Femur (tissue), 1 donor: Measurements from ENCODE around the gene KRT12.
A peak's percentile ranks its signal among the peaks of the same experiment; 100 is the strongest.
"Not testable (repeated sequence)": the region's sequence is repeated elsewhere in the genome, so short reads cannot be mapped to it uniquely, and the experiment has no call there.

Source experiments
- DNase-seq: peaks from one replicate; pipeline ENCODE4 v3.0.0-alpha.2; 2017

Gene KRT12

DNA sequence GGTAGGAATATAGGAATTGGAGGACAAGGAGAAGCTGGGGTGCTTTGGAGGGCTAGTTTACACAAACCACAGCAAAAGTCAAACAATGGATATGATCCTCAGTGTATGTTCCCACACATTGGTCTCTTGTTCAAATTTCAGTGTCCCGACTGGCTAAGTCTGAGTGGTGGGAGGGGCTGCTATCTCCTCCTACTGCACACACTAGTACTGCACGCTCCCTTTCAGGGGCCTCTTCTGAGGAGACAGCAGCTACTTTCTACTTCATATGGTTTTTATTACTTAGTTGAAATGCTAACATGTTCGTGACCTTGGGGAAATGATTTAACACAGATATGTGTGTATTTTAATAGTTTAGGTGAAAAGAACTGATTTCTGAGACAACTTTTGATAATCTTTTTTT lies 25.8 kb downstream of the KRT12 start:
- DNase-seq: no peak

DNA sequence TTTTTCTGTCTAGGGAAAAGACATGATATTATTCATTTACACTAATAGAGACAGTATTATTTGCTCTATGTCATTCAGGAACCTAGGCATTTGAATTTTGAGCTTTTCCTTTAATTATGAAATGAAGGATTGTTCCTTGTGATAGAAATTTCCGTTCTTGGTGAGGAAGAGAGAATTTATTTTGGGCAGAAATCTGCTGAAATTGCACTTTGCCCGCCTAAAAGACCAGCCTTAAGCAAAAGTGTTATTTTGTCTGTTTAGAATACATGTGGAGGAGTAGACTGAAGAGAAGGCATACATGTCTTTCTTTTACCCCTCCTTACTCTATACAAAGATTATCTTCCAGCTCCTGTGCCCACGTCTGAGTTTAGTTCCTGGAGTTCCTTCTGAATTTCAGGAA lies 27.8 kb downstream of the KRT12 start:
- DNase-seq: no peak

DNA sequence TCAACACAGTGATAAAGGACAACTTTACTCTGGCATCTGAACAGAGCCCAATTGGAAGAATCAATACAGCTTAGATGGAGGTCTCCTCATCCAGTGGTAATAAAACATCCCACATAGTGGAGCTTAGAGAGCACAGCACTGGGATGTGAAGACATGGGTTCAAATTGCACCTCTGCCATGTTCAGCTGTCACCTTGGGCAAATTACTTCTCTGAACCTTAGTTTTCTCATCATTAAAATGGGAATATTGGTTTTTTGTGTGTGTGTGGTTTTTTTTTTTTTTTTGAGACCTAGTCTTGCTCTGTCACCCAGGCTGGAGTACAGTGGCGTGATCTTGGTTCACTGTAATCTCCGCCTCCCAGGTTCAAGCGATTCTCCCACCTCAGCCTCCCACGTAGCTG lies 31.0 kb downstream of the KRT12 start:
- DNase-seq: no peak

DNA sequence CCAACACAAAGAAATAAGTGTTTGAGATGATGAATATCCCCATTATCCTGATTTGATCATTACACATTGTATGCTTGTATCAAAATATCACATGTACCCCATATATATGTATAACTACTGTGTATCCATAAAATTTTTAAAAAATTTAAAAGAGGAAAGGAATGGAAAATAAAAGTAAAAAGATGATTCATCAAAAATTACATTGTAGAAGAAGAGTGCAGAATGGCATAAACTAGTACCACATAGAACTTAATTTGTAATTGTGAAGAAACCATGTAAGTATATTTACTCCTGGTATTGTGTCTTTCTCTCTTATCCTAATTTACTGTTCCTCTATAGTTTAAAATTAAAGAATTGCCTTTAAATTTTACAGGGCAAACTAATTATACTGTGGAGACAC lies 33.1 kb downstream of the KRT12 start:
- no peak for DNase-seq

DNA sequence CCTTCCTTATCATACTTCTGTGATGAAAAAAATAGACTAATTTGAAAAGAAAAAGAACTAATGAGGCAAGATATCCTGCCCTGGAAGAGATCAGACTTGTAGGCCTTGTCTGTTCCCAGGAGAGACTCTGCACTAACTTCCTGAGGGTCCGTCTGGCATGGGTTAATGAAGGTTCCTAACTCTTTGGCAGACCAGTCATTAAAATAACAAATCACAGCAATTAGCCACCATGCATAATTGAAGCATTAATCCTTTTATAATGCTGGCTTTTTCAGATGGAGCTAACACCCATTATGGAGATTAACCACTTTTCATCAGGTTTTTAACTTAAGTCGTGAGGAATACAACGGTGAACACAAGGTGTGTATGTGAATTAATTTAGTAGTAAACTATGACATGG lies 34.2 kb downstream of the KRT12 start:
- DNase-seq: no peak

DNA sequence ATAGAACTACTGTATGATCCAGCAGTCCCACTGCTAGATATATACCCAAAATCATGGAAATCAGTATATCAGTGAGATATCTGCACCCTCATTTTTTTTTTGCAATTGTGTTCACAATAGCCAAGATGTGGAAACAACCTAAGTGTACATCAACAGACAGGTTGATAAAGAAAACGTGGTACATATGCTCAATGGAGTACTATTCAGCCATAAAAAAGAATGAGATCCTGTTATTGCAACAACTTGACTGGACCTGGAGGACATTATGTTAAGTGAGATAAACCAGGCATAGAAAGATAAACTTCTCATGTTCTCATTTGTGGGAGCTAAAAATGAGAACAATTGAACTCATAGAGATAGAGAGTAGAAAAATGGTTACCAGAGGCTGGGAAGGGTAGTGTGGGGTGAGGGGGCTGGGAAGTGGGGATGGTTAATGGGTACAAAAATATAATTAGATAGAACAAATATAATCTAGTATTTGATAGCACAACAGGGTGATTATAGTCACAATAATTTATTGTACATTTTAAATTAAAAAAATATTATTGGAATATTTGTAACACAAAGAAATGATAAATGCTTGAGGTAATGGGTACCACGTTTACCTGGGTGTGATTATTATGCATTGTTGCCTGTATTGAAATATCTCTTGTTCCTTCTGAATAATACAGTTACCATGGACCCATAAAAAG lies 36.8 kb downstream of the KRT12 start:
- DNase-seq: no peak

DNA sequence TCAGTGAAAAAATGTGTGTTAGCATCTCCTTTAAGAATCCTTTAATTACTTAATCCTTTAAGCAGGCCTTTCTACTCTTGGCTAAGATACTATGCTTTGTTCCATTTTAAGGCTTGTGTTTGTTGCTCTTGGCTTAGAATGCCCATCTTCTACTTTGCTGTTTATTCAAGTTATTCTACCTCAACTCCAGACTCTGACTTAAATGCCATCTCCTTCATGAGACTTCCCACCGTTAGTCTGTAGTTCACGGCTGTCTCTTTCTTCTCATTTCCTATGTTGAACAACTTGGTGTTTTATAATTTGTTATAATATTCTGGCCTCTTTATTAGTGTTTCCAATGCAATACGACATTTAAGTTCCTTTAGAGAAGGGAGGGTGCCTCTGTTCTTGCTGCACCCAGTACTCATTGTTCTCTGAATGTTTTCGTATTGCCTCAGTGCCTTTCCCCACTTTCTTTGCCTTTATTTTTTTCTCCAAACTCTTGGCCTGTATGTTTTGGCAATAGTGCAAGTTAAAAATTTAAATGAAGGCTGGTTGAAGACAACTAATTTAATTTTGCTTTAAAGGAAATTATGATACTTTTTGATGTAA lies 38.5 kb downstream of the KRT12 start:
- no peak for DNase-seq

DNA sequence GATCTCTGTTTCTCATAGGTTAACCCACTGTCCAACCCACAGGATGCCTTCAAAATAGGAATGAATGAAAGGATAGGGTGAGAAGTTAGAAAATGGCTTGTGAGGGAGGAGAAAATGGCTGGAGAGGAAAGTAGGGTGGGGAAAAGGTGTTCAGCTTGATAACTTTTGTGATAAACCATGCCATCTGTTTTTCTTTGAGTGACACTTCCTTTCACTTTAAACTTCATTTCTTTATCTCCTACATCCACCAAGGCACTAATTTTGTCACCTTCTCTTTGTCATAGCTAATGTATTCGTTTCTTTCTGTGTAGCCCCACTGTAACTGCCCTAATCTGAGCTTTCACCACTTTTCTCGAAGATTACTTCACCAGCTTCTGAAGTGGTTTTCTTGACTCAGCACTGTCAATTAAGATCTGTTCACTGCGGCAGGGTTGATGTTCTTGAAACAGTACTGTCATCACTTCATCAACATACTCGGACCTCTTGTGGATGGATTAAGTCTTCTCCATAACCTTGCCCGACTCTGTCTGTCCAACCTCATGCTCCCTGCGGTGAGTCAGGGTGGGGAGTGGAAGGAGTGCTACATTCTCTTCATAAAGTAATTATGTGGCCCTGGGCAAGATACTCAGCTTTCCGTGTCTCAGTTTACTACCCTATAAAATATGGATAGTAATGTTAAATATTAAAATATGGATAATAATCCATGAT lies 39.1 kb downstream of the KRT12 start:
- DNase-seq: no peak

DNA sequence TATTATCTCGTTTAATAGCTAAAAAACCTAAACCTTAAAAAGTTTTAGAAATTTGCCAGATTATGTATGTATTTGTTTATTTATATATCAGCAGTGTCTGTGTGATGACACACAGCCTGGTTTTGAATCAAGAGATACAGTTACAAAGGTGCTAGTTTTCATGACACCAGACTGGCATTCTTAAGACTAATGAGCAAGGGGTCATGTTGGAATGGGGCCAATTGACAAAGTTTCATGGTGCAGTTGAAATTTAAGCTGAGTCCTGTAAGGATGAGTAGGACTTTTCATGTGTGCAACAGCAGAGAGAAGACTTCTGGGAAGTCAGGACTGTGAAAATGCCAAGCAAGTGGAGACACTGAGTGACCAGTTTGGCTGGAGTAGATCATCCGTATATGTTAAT lies 41.4 kb downstream of the KRT12 start:
- no peak for DNase-seq

DNA sequence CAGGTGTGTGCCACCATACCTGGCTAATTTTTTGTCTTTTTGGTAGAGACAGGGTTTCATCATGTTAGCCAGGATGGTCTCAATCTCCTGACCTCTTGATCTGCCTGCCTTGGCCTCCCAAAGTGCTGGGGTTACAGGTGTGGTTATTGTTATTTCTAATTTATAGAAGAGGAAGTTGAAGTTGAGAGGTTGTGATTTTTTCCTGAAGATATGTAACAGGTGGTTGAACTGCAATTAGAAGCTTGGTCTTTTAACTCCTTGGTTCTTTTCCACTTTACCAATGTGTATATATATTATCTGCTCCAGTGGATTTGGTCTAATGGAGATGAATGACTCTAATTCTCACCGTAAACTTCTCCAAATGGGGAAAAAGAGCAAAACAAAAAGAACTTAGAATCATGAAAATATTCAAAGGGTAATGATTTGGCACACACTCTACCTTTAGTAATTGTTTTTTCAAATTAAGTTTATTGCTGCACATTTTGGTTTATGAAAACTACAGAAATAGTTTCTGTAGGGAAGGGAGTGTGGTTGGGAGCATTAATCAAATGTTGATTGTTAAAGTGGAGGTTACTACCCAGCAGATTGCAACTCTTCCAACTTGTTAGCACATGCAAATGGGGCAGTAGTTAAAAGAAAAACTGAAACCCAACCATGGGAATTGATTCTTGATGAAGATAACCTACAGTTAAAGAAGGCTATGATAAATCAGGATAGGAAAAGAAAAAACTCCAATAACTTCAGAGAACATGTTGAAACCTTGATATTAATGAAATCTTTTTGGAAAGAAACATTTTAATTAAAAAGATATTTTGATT lies 42.8 kb downstream of the KRT12 start:
- DNase-seq: no peak

DNA sequence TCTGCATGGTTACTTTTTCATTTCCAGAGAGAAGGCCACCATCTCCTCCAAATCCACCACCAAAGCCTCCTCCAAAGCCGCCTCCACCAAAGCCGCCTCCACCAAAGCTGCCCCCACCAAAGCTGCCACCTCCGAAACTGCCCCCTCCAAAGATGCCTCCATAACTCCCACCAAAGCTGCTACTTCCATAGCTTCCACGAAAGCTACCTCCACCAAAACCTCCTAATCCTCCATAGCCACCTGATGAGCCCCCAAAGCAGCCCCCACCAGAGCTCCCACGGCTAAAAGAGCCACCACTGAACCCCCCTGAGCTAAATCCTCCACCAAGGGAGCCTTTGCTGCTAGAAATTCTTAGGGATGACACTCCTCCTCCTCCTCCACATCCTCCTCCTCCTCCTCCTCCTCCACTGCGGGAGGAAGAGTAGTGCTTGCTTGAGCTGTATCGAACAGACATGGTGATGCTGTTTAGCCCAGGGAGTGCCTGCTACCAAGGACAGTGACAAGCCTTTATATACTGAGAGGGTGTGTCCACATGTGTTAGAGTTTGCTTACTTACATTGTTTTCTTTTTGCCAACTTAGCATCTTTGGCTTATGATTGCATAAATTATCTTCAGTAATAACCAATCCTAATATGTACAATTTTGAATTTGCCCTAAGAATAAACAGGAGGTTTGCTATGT lies 44.8 kb downstream of the KRT12 start, which contains the start of gene KRT10:
KRT10 (minus strand) TSS at position 483 of the 681 bp plus-strand sequence; CDS start at position 454, 29 bp downstream.
- DNase-seq: no peak

DNA sequence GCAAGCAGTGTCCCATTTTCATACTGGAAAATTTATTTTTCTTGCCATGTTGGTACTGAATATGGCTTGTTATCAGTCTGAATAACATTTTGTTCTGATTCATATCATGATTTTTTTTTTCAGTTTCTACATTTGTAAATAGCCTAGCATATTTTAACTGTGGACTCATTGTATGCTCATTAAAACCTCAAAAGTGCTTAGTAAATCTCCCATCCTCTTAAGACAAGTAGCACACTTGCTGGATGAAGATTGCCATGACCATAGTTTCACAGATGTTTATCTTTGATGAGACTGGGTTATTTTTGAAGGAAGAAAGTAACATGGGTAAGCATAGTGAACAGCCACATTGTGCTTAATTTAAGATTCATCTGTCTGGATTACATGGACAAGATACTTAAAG lies 45.5 kb downstream of the KRT12 start:
- no peak for DNase-seq

DNA sequence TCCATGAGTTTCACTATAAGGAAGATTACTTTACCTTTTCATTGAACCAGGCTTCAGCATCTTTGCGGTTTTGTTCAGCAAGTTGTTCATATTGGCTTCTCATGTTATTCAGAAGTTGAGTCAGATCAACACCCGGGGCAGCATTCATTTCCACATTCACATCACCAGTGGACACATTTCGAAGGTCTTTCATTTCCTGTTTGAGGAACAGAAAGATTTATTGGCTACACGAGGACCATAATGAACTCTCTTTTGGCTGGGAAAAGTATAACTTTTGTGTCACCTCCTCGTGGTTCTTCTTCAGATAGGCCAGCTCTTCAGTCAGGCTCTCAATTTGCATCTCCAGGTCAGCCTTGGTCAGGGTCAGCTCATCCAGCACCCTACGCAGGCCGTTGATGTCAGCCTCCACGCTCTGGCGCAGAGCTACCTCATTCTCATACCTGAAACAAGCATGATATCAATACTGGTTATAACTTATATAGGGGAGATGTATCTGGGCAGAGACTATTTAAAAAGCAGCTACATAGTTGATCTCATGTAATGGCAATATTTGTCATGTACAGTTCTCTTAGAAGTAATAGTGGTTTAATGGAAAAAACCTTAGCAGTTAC lies 46.7 kb downstream of the KRT12 start:
- DNase-seq: no peak

DNA sequence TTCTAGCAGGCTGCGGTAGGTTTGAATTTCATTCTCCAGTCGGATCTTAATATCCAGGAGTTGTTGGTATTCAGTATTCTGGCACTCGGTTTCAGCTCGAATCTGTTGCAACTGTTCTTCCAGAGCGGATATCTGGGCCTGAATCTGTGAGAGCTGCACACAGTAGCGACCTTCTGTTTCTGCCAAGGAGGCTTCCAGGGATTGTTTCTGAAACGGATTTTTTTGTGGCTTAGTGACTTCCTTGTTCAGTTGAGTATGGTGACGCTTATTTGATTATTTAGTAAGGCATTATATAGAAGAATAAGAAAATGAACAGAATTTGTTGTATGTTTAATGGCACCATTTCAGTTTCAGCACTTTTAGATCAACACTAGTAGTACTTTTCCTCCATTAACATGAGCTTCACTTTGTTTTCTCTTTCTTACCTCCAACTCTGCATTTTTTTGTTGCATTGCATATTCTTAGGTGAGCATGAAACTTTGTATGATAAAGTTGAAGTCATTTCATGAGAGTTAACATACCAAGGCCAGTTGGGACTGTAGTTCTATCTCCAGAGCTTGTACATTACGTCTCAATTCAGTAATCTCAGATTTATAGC lies 47.4 kb downstream of the KRT12 start:
- peak; percentile 24 for DNase-seq

DNA sequence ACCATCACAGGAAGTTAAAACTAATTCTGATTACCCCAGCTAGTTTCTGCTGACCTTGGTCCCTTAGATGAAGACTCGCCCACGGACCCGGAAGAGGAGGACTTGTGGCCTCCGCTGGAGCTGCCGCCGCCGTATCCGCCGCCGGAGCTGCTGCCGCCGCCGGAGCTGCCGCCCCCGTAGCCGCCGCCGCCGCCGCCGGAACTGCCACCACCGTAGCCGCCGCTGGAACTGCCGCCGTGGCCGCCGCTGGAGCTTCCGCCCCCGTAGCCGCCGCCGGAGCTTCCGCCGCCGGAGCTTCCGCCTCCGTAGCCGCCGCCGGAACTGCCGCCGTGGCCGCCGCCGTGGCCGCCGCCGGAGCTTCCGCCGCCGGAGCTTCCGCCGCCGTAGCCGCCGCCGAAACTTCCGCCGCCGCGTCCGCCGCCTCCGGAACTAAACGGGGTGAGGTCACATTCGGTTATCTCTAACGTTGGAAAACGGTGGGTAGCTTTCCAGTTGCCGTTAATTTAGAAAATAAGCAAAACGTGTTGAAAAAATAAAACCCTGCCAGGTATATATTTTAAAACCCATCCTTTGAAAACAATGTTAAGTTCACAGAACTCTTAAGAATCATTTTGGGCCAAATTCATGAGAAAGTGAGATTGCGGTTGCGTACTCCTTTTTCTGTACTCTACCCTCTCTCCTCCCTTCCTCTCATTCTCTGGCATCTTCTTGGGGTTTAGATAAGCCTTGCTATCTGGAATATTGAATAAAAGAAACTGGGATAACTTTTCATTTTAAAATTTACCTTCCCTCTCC lies 48.1 kb downstream of the KRT12 start:
- peak; percentile 93 for DNase-seq

DNA sequence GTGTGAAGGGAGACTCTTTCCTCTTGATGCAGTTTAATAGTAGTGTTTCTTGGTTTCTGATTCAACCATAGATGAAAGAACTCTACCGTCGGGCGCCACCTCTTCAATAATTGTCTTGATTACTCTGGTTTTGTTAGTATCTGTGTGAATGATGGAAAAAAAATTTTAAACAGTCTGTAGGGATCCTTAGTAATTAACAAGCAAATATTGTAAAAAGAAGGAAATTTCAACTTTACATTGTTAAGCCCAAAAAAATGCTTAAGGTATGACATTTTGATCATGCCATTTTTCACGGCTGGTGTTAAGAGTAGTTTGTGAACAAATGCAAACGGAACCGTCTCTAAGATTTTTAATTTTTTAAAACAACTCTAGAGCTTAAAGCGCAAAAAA lies 48.7 kb downstream of the KRT12 start:
- DNase-seq: no peak

DNA sequence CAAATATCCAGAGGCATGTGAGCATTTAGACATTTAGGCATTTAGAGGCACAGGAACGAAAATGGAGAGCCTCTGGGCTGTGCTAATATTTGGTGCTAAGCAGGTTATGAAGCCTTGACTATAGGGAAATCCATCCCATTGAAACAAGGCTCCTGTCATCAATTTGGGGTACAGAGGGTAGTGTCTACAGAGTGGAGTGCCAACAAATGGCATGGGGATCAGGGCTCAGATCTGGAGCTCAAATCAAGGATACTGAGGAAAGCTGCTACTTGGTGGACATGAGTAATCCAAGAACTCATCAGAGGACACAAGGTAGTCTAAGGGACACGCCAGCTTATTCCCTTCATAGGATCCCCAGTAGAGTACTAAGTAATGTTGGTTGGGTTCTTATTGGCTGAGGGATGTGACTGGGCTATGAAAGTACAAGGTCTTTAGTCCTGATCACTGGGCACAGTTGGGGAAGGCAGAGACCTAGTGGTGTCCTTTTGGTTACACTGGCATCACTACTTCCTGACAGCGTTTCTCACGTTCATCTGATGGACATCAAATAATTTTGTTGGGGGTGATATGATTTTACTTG lies 49.8 kb downstream of the KRT12 start:
- DNase-seq: no peak

DNA sequence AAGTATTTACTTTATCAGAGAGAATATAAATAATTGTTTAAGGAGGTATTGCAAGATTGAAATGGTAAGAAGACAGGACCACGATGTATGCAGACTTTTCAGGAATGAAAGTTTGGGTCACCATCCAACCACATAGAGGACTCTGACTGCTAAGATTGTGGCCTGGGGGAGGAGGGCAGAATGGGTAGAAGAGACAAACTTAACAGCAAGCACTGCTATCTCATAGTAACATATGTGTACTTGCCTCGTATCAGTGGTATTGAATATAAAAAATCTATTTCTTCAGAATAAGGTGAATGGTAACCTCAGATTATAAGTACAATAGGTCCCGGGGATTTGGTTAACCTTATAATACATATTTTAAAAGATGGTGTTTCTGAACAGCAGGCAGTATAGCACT lies 50.5 kb downstream of the KRT12 start:
- DNase-seq: no peak

DNA sequence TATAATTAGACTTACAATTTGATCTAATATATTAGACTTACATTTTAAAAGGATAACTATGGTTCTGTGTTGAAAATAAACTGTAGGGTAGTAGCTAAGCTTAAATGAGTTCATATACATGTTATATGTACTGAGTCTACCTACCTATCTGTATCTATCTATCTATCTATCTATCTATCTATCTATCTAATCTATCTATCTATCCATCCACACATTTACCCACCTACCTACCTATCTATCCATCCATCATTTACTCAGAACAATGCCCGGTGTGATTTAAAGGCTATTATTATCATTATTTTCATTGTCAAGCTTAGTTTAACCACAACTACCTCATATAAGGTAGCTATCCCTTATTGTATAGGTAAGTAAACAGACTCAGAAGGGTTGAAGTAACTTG lies 51.6 kb downstream of the KRT12 start:
- DNase-seq: no peak

DNA sequence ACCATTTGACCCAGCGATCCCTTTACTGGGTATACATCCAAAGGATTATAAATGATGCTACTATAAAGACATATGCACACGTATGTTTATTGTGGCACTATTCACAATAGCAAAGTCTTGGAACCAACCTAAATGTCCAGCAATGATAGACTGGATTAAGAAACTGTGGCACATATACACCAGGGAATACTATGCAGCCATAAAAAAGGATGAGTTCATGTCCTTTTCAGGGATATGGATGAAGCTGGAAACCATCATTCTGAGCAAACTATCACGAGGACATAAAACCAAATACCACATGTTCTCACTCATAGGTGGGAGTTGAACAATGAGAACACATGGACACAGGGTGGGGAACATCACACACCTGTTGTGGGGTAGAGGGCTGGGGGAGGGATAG lies 52.4 kb downstream of the KRT12 start:
- DNase-seq: not testable (repeated sequence)

DNA sequence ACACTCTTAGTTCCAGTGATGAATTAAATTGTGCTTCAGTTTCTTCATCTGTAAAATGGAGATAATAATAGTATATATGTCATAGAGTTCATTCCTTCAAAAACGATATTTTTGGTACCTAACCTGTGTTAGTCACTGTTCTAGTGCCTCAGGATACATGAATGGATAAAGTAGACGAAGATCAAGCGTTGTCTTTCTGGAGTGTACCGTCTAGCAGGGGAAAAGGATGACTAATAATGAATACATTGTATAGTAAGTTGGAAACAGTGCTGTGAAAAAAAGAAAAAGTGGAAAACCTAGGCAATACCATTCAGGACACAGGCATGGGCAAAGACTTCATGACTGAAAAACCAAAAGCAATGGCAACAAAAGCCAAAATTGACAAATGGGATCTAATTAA lies 53.2 kb downstream of the KRT12 start:
- no peak for DNase-seq
